ENCODE results near the gene DUSP8. TPM values are rescaled to one million over a fixed set of nuclear protein-coding genes. Genes with fewer than 3 reads are reported as not detected.

DUSP8 gene
- total and polyA plus RNA-seq, 11 donors, result 9.8 to 29.9 (median 16.5) TPM

DNA sequence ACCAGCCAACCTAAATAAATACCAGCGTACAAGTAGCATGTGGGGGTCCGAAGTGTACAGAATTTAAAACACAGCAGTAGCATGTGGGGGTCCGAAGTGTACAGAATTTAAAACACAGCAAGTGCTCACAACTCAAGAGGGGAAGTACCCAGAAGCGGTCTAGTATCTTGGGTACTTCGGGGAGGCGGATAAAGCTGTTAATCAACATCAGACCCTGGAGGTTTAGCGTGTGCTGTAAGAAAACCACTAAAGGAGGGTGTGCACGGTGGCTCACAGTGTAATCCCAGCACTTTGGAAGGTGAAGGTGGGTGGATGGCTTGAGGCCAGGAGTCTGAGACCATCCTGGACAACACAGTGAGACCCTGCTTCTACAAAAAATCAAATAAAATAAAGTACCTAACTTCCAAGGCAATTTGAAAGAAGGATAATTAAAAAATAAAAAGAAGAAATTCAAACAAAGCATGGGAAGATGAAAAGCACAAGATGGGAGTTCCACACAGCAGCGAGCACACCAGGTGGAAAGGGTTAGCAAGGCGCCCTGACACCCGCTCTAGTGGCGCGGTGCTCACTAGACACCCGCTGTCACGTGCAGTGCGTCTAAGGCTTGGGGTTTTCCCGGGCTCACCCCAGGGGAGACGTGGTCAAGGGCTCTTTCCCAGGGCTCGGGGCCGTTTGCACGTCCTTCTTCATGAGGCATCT, 50.5 kb downstream of the DUSP8 start:
- peaks cover 0 to 6% (median 0%) of the 10 kb centered on the region in 9 donors for H3K36me3 ChIP-seq
- intact Hi-C loops (cut with DNase I), result no loop called here
- no peak for ATAC-seq
- H3K4me1 ChIP-seq, result peaks cover 0 to 86% (median 45%) of the 10 kb centered on the region in 12 donors
- H3K9me3 ChIP-seq, result no peaks in the 10 kb centered on the region
- H3K27ac ChIP-seq, result no peak overlapping the region
- H3K4me3 ChIP-seq, result no peak overlapping the region
- no peak for DNase-seq
- 81 to 88% (median 83%) methylated on average over 21 of the region's 21 CpGs for WGBS, 4 donors
- TF ChIP-seq POLR2A (IDR thresholded peaks at IDR 0.05), result no peak
- TF ChIP-seq, protein P1, sequence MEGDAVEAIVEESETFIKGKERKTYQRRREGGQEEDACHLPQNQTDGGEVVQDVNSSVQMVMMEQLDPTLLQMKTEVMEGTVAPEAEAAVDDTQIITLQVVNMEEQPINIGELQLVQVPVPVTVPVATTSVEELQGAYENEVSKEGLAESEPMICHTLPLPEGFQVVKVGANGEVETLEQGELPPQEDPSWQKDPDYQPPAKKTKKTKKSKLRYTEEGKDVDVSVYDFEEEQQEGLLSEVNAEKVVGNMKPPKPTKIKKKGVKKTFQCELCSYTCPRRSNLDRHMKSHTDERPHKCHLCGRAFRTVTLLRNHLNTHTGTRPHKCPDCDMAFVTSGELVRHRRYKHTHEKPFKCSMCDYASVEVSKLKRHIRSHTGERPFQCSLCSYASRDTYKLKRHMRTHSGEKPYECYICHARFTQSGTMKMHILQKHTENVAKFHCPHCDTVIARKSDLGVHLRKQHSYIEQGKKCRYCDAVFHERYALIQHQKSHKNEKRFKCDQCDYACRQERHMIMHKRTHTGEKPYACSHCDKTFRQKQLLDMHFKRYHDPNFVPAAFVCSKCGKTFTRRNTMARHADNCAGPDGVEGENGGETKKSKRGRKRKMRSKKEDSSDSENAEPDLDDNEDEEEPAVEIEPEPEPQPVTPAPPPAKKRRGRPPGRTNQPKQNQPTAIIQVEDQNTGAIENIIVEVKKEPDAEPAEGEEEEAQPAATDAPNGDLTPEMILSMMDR (IDR thresholded peaks at IDR 0.05), result no peak
- H3K27me3 ChIP-seq, result no peaks in the 10 kb centered on the region

DNA sequence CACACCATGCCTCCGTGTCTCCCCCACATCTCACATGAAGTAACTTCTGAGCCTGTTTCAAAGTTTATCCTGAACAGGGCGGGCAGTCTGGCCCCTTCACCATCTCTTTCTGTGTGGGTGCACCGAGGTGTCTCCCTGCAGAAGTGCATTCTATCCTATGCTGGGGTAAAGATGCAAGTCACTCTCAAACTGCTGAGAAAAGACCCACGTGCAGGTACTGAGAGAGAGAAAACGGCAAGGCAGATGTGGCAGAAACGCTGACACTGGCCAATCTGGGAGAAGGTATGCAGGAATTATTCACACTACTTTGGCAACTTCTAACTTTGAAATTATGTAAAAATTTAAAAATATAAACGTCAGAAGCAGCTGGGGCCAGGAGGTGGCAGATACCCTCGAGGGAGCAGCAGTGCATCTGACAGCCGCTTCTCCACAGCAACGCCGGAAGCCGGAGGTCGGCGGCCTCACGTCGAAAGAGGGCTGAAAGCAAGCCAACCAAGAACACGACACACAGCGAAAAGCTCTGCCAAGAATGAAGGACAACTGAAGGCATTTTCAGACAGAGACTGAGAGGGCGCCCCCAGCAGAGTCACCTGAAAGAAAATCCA, 51.3 kb downstream of the DUSP8 start:
- Histone ChIP-seq H3K36me3 (peaks cover 0 to 6% (median 0%) of the 10 kb centered on the region in 9 donors), H3K9me3 (no peaks in the 10 kb centered on the region), H3K4me1 (peaks cover 0 to 86% (median 49%) of the 10 kb centered on the region in 12 donors), H3K27ac (no peak overlapping the region), H3K4me3 (no peak overlapping the region), H3K27me3 (no peaks in the 10 kb centered on the region)
- no peak for TF ChIP-seq POLR2A (IDR thresholded peaks at IDR 0.05)
- TF ChIP-seq, protein P1 (IDR thresholded peaks at IDR 0.05), result peak in 1 of 12 donors; percentile 20
- ATAC-seq, result peak in 3 of 4 donors; percentile 16 to 66 (median 53)
- intact Hi-C loops (cut with DNase I), result no loop called here
- peak; percentile 46 to 70 (median 52) for DNase-seq
- 16 to 28% (median 21%) methylated on average over 19 of the region's 19 CpGs for WGBS, 4 donors

DNA sequence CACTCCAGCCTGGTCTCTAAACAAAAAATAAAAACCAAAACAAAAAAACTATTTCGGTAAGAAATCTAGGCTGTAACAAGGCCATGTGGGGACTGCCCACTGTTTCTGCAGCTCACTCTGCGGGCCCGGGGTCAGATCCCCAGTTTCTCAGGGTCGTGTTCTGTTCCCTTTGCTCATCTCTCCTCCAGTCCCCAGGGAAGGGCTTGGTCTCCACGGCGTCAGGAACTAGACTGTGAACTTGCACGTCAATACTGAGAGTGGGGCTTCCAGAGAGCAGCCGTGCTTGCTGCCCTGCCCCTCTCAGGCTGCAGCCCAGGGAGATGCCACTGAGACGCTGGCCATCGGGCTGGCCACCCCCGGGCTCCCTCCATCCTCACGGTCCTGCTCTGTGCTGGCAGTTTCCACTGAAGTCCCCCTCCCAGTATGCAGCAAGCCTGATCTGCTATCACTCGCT, 51.8 kb downstream of the DUSP8 start:
- no peaks in the 10 kb centered on the region for H3K9me3 ChIP-seq
- TF ChIP-seq, protein P1 (IDR thresholded peaks at IDR 0.05), result no peak
- no peak for TF ChIP-seq POLR2A (IDR thresholded peaks at IDR 0.05)
- H3K27ac ChIP-seq, result no peak overlapping the region
- WGBS, 4 donors, result 53 to 65% (median 58%) methylated on average over 12 to 13 of the region's 13 CpGs
- peak in 1 of 5 donors; percentile 44 for DNase-seq
- H3K27me3 ChIP-seq, result no peaks in the 10 kb centered on the region
- ATAC-seq, result no peak
- H3K36me3 ChIP-seq, result peaks cover 0 to 6% (median 0%) of the 10 kb centered on the region in 9 donors
- H3K4me1 ChIP-seq, result peaks cover 2 to 86% (median 53%) of the 10 kb centered on the region in 12 donors
- H3K4me3 ChIP-seq, result no peak overlapping the region
- intact Hi-C loops (cut with DNase I), result no loop called here
